ENCODE measurements around the gene LCE1B.

LCE1B gene

GRCh38 chr1:152806576-152806975 is 5.2 kb upstream of the LCE1B start, which contains the start of gene LCE1C:
Gene LCE1C (minus strand): TSS chr1:152806651. CDS start chr1:152805478, 1,173 bp downstream.
- Histone ChIP-seq H3K9ac (ENCODE audit: low read length) (no peak within 1 kb of the TSS), H3K4me1 (ENCODE audit: insufficient read depth, low read length) (no peaks in the 10 kb centered on the region), H3K36me3 (ENCODE audit: insufficient read depth, low read length) (no peaks in the 10 kb centered on the region)

GRCh38 chr1:152811050-152811449 is 721 bp upstream of the LCE1B start:
- Histone ChIP-seq H3K4me3 (ENCODE audit: low read depth in 1 of 2, low read length in 2 of 2) (no peak overlapping the region), H3K36me3 (ENCODE audit: insufficient read depth, low read length) (no peaks in the 10 kb centered on the region), H3K9me3 (ENCODE audit: low read length) (no peaks in the 10 kb centered on the region), H3K9ac (ENCODE audit: low read length) (no peak overlapping the region), H3K4me1 (ENCODE audit: insufficient read depth, low read length) (no peaks in the 10 kb centered on the region), H3K27me3 (ENCODE audit: control insufficient read depth in 1 of 2, insufficient read depth in 2 of 2, low read length in 2 of 2) (no peaks in the 10 kb centered on the region), H3K27ac (ENCODE audit: low read depth, low read length) (no peak overlapping the region)

More at GRCh38 chr1:152806576-152806975, 5.2 kb upstream of the LCE1B start, which contains the start of gene LCE1C:
- Histone ChIP-seq H3K27me3 (ENCODE audit: control insufficient read depth in 1 of 2, insufficient read depth in 2 of 2, low read length in 2 of 2) (no peaks in the 10 kb centered on the region), H3K9me3 (ENCODE audit: low read length) (no peaks in the 10 kb centered on the region), H3K27ac (ENCODE audit: low read depth, low read length) (no peak within 1 kb of the TSS), H3K4me3 (ENCODE audit: low read depth in 1 of 2, low read length in 2 of 2) (no peak within 1 kb of the TSS)

DNA sequence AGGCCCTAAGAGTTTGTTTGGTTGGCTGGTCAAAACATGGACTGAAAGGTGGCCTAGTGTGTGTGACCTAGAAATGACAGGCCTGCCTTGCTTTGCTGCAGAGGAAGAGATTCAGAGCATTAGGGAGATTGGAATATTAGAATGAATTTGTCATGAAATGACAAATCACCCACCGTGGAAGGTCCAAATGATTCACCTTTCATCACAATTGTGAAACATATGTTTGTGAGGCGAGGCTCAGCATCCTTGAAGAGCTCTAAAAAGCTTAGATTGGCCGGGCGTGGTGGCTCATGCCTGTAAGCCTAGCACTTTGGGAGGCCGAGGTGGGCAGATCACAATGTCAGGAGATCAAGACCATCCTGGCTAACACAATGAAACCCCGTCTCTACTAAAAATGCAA is 5.5 kb downstream of the LCE1B start:
- Histone ChIP-seq H3K9me3 (ENCODE audit: low read length) (no peaks in the 10 kb centered on the region), H3K4me3 (ENCODE audit: low read depth in 1 of 2, low read length in 2 of 2) (no peak overlapping the region), H3K36me3 (ENCODE audit: insufficient read depth, low read length) (no peaks in the 10 kb centered on the region), H3K9ac (ENCODE audit: low read length) (no peak overlapping the region), H3K27me3 (ENCODE audit: control insufficient read depth in 1 of 2, insufficient read depth in 2 of 2, low read length in 2 of 2) (no peaks in the 10 kb centered on the region), H3K27ac (ENCODE audit: low read depth, low read length) (no peak overlapping the region), H3K4me1 (ENCODE audit: insufficient read depth, low read length) (no peaks in the 10 kb centered on the region)

- no peak overlapping the region for H3K4me3 ChIP-seq (ENCODE audit: low read depth in 1 of 2, low read length in 2 of 2)
- H3K4me1 ChIP-seq (ENCODE audit: insufficient read depth, low read length), result no peaks in the 10 kb centered on the region
- no peaks in the 10 kb centered on the region for H3K36me3 ChIP-seq (ENCODE audit: insufficient read depth, low read length)
- H3K27ac ChIP-seq (ENCODE audit: low read depth, low read length), result no peak overlapping the region
- H3K27me3 ChIP-seq (ENCODE audit: control insufficient read depth in 1 of 2, insufficient read depth in 2 of 2, low read length in 2 of 2), result no peaks in the 10 kb centered on the region
- no peak overlapping the region for H3K9ac ChIP-seq (ENCODE audit: low read length)
- no peaks in the 10 kb centered on the region for H3K9me3 ChIP-seq (ENCODE audit: low read length)
Observed at GRCh38 chr1:152823294-152823693, 11.5 kb downstream of the LCE1B start.

GRCh38 chr1:152824964-152825363 is 13.2 kb downstream of the LCE1B start:
- H3K4me3 ChIP-seq (ENCODE audit: low read depth in 1 of 2, low read length in 2 of 2), result no peak overlapping the region
- H3K36me3 ChIP-seq (ENCODE audit: insufficient read depth, low read length), result no peaks in the 10 kb centered on the region
- no peaks in the 10 kb centered on the region for H3K9me3 ChIP-seq (ENCODE audit: low read length)
- no peaks in the 10 kb centered on the region for H3K27me3 ChIP-seq (ENCODE audit: control insufficient read depth in 1 of 2, insufficient read depth in 2 of 2, low read length in 2 of 2)
- H3K4me1 ChIP-seq (ENCODE audit: insufficient read depth, low read length), result no peaks in the 10 kb centered on the region
- no peak overlapping the region for H3K27ac ChIP-seq (ENCODE audit: low read depth, low read length)
- no peak overlapping the region for H3K9ac ChIP-seq (ENCODE audit: low read length)

- H3K9ac ChIP-seq (ENCODE audit: low read length), result no peak within 1 kb of the TSS
Observed at GRCh38 chr1:152827173-152827572, 15.4 kb downstream of the LCE1B start, which contains the start of gene LCE1A. Gene LCE1A (plus strand): TSS chr1:152827473. CDS start chr1:152827473, 0 bp downstream.

GRCh38 chr1:152836870-152837269 is 25.1 kb downstream of the LCE1B start:
- H3K9ac ChIP-seq (ENCODE audit: low read length), result no peak overlapping the region
- H3K4me1 ChIP-seq (ENCODE audit: insufficient read depth, low read length), result no peaks in the 10 kb centered on the region
- no peak overlapping the region for H3K4me3 ChIP-seq (ENCODE audit: low read depth in 1 of 2, low read length in 2 of 2)
- H3K27ac ChIP-seq (ENCODE audit: low read depth, low read length), result no peak overlapping the region
- H3K36me3 ChIP-seq (ENCODE audit: insufficient read depth, low read length), result no peaks in the 10 kb centered on the region
- H3K9me3 ChIP-seq (ENCODE audit: low read length), result no peaks in the 10 kb centered on the region
- H3K27me3 ChIP-seq (ENCODE audit: control insufficient read depth in 1 of 2, insufficient read depth in 2 of 2, low read length in 2 of 2), result no peaks in the 10 kb centered on the region

More at GRCh38 chr1:152827173-152827572, 15.4 kb downstream of the LCE1B start, which contains the start of gene LCE1A:
- Histone ChIP-seq H3K27me3 (ENCODE audit: control insufficient read depth in 1 of 2, insufficient read depth in 2 of 2, low read length in 2 of 2) (no peaks in the 10 kb centered on the region), H3K4me1 (ENCODE audit: insufficient read depth, low read length) (no peaks in the 10 kb centered on the region), H3K36me3 (ENCODE audit: insufficient read depth, low read length) (no peaks in the 10 kb centered on the region), H3K4me3 (ENCODE audit: low read depth in 1 of 2, low read length in 2 of 2) (no peak within 1 kb of the TSS), H3K9me3 (ENCODE audit: low read length) (no peaks in the 10 kb centered on the region), H3K27ac (ENCODE audit: low read depth, low read length) (no peak within 1 kb of the TSS)

- H3K9me3 ChIP-seq (ENCODE audit: low read length), result no peaks in the 10 kb centered on the region
- no peaks in the 10 kb centered on the region for H3K36me3 ChIP-seq (ENCODE audit: insufficient read depth, low read length)
- H3K4me1 ChIP-seq (ENCODE audit: insufficient read depth, low read length), result no peaks in the 10 kb centered on the region
- no peak within 1 kb of the TSS for H3K9ac ChIP-seq (ENCODE audit: low read length)
- H3K4me3 ChIP-seq (ENCODE audit: low read depth in 1 of 2, low read length in 2 of 2), result no peak within 1 kb of the TSS
- H3K27me3 ChIP-seq (ENCODE audit: control insufficient read depth in 1 of 2, insufficient read depth in 2 of 2, low read length in 2 of 2), result no peaks in the 10 kb centered on the region
- no peak within 1 kb of the TSS for H3K27ac ChIP-seq (ENCODE audit: low read depth, low read length)
Observed at GRCh38 chr1:152842556-152842955, 30.8 kb downstream of the LCE1B start, which contains the start of gene LCE6A. Gene LCE6A (plus strand): TSS chr1:152842856. CDS start chr1:152843521, 665 bp downstream.

GRCh38 chr1:152855661-152856060 is 43.9 kb downstream of the LCE1B start:
- H3K9me3 ChIP-seq (ENCODE audit: low read length), result no peaks in the 10 kb centered on the region
- no peak overlapping the region for H3K4me3 ChIP-seq (ENCODE audit: low read depth in 1 of 2, low read length in 2 of 2)
- H3K4me1 ChIP-seq (ENCODE audit: insufficient read depth, low read length), result no peaks in the 10 kb centered on the region
- no peak overlapping the region for H3K9ac ChIP-seq (ENCODE audit: low read length)
- no peaks in the 10 kb centered on the region for H3K27me3 ChIP-seq (ENCODE audit: control insufficient read depth in 1 of 2, insufficient read depth in 2 of 2, low read length in 2 of 2)
- no peaks in the 10 kb centered on the region for H3K36me3 ChIP-seq (ENCODE audit: insufficient read depth, low read length)
- no peak overlapping the region for H3K27ac ChIP-seq (ENCODE audit: low read depth, low read length)

DNA sequence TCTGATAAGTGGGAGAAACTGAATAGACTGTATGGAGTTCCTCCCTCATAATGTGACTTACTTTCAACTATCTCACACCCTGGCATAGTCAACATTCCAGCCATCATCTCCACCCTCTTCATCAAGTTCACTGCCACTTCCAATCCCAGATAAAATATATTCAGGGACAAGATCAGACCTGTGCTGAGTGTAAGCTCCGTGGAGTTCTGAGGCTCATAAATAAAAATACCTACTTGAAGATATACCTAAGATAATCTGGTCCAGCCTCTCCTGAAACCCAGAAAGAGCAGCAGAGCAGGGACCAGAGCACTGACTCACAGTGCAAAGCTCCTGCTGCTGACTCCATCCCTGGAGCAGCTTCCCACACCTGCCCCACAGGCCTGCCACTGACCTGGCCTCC is 46.3 kb downstream of the LCE1B start:
- H3K27me3 ChIP-seq (ENCODE audit: control insufficient read depth in 1 of 2, insufficient read depth in 2 of 2, low read length in 2 of 2), result no peaks in the 10 kb centered on the region
- no peak overlapping the region for H3K27ac ChIP-seq (ENCODE audit: low read depth, low read length)
- H3K4me1 ChIP-seq (ENCODE audit: insufficient read depth, low read length), result no peaks in the 10 kb centered on the region
- no peaks in the 10 kb centered on the region for H3K9me3 ChIP-seq (ENCODE audit: low read length)
- no peak overlapping the region for H3K4me3 ChIP-seq (ENCODE audit: low read depth in 1 of 2, low read length in 2 of 2)
- no peaks in the 10 kb centered on the region for H3K36me3 ChIP-seq (ENCODE audit: insufficient read depth, low read length)
- no peak overlapping the region for H3K9ac ChIP-seq (ENCODE audit: low read length)

DNA sequence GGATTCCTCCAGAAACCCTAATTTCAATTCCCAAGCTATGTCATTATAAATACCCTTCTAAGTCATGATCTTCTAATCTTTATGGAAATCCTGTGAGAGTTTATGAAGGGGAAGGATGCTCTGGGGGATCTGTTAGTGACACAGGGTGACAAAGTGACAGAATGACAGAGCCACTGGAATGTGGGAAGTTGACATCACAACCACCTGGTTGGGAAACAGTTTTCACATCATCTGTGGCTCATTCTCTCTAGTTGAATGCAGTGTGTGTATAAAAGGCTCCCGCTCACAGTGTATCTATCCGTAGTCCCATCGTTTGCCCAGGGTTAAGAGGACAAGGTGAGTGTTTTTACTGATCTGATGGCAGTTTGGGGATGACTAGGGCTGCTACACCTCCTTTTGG is 47.9 kb downstream of the LCE1B start, which contains the start of gene LCE7A:
TSS of gene LCE7A (plus strand) at position 301 of the 400 bp plus-strand sequence. CDS start 702 bp downstream, outside the sequence.
- Histone ChIP-seq H3K27me3 (ENCODE audit: control insufficient read depth in 1 of 2, insufficient read depth in 2 of 2, low read length in 2 of 2) (no peaks in the 10 kb centered on the region), H3K36me3 (ENCODE audit: insufficient read depth, low read length) (no peaks in the 10 kb centered on the region), H3K27ac (ENCODE audit: low read depth, low read length) (no peak within 1 kb of the TSS), H3K4me1 (ENCODE audit: insufficient read depth, low read length) (no peaks in the 10 kb centered on the region), H3K9ac (ENCODE audit: low read length) (no peak within 1 kb of the TSS), H3K4me3 (ENCODE audit: low read depth in 1 of 2, low read length in 2 of 2) (no peak within 1 kb of the TSS), H3K9me3 (ENCODE audit: low read length) (no peaks in the 10 kb centered on the region)

GRCh38 chr1:152860129-152860528 is 48.4 kb downstream of the LCE1B start:
- Histone ChIP-seq H3K4me1 (ENCODE audit: insufficient read depth, low read length) (no peaks in the 10 kb centered on the region), H3K27me3 (ENCODE audit: control insufficient read depth in 1 of 2, insufficient read depth in 2 of 2, low read length in 2 of 2) (no peaks in the 10 kb centered on the region), H3K4me3 (ENCODE audit: low read depth in 1 of 2, low read length in 2 of 2) (no peak overlapping the region), H3K9me3 (ENCODE audit: low read length) (no peaks in the 10 kb centered on the region), H3K9ac (ENCODE audit: low read length) (no peak overlapping the region), H3K36me3 (ENCODE audit: insufficient read depth, low read length) (no peaks in the 10 kb centered on the region), H3K27ac (ENCODE audit: low read depth, low read length) (no peak overlapping the region)
